Caco-2 (cell line): ENCODE results near the gene ART1. TPM values are rescaled to one million over a fixed set of nuclear protein-coding genes. Genes with fewer than 3 reads are reported as not detected.
A peak's percentile ranks its signal among the peaks of the same experiment; 100 is the strongest.

Source experiments
- BruUV-seq: library from RNA; stranded (reverse); fragments of 400-500 nt; replicated peaks from 2 replicates; lab custom pipeline; 2021; lab: Mats Ljungman, UMichigan
- CTCF ChIA-PET: fragments of 300-600 bp; sonication (Branson Sonifier 250); formaldehyde crosslinking; loops from one replicate; lab custom pipeline; 2022; ENCODE audit warnings: antibody characterized with exemption; lab: Charles Lee
- POLR2A ChIA-PET: fragments of 300-600 bp; sonication (Branson Sonifier 250); formaldehyde crosslinking; loops from one replicate; lab custom pipeline; 2022; ENCODE audit warnings: antibody characterized with exemption; lab: Charles Lee
- DNase-seq, 2 experiments: peaks; one replicate each; pipeline versions ENCODE4 v3.0.0 to v3.0.0-alpha.2; 2020 to 2022
- H3K27me3 ChIP-seq: replicated peaks from 2 replicates; pipeline ENCODE4 v1.6.0; 2011; ENCODE audit warnings: low read length; ENCODE audit not compliant: control insufficient read depth, insufficient read depth
- H3K36me3 ChIP-seq: 2 replicates; pipeline ENCODE4 v1.5.1; 2011; ENCODE audit warnings: low read length; ENCODE audit not compliant: control insufficient read depth, insufficient read depth
- H3K4me1 ChIP-seq: fragments of 250-450 bp; sonication (Bioruptor Pico); 2 replicates; pipeline ENCODE4 v1.5.1; 2020; ENCODE audit warnings: mild to moderate bottlenecking
- H3K4me3 ChIP-seq: 2 replicates; pipeline ENCODE4 v1.5.1; 2011; ENCODE audit warnings: low read depth, mild to moderate bottlenecking, control low read depth, low read length
- H3K9me3 ChIP-seq: fragments of 250-450 bp; sonication (Bioruptor Pico); 2 replicates; pipeline ENCODE4 v1.5.1; 2020; ENCODE audit warnings: mild to moderate bottlenecking, moderate library complexity
- H3K27ac Mint-ChIP-seq: one replicate; pipeline ENCODE4 v1.8.0; 2022; ENCODE audit warnings: mixed read lengths; ENCODE audit not compliant: unreplicated experiment
- H3K27me3 Mint-ChIP-seq: one replicate; pipeline ENCODE4 v1.8.0; 2022; ENCODE audit warnings: mixed read lengths; ENCODE audit not compliant: insufficient read depth, unreplicated experiment
- H3K36me3 Mint-ChIP-seq: one replicate; pipeline ENCODE4 v1.8.0; 2022; ENCODE audit warnings: mild to moderate bottlenecking, mixed read lengths; ENCODE audit not compliant: insufficient read depth, unreplicated experiment
- H3K4me1 Mint-ChIP-seq: one replicate; pipeline ENCODE4 v1.8.0; 2022; ENCODE audit warnings: low read depth, mixed read lengths; ENCODE audit not compliant: unreplicated experiment
- H3K4me3 Mint-ChIP-seq: one replicate; pipeline ENCODE4 v1.8.0; 2022; ENCODE audit warnings: mild to moderate bottlenecking, moderate library complexity, mixed read lengths; ENCODE audit not compliant: unreplicated experiment
- H3K9me3 Mint-ChIP-seq: one replicate; pipeline ENCODE4 v1.8.0; 2022; ENCODE audit warnings: mixed read lengths; ENCODE audit not compliant: unreplicated experiment
- intact Hi-C: fragments of 100-400 bp; cut with micrococcal nuclease; formaldehyde crosslinking; loops from one replicate; pipeline ENCODE4 v1.10.0; 2022; ENCODE audit not compliant: unreplicated experiment
- total RNA-seq: library from RNA; stranded (reverse); gene quantifications from 2 replicates; pipeline ENCODE4 v1.2.3, GENCODE V29; 2022
- TF ChIP-seq, protein P1 (sequence below), 2 experiments: fragments of 200-600 bp in 1 of 2; IDR thresholded peaks; 1 replicate in 1 of 2; 2 replicates in 1 of 2; pipeline versions ENCODE4 v1.5.1 to v1.8.0; 2011 to 2022; ENCODE audit warnings: antibody characterized with exemption in 1 of 2, control low read depth in 1 of 2, inconsistent platforms in 1 of 2, low read depth in 1 of 2, low read length in 1 of 2, mild to moderate bottlenecking in 1 of 2, moderate library complexity in 1 of 2; ENCODE audit not compliant: insufficient read depth in 1 of 2, severe bottlenecking in 1 of 2, unreplicated experiment in 1 of 2

The ART1 gene
- total RNA-seq, 1 experiment from 2014 or later = not detected

DNA sequence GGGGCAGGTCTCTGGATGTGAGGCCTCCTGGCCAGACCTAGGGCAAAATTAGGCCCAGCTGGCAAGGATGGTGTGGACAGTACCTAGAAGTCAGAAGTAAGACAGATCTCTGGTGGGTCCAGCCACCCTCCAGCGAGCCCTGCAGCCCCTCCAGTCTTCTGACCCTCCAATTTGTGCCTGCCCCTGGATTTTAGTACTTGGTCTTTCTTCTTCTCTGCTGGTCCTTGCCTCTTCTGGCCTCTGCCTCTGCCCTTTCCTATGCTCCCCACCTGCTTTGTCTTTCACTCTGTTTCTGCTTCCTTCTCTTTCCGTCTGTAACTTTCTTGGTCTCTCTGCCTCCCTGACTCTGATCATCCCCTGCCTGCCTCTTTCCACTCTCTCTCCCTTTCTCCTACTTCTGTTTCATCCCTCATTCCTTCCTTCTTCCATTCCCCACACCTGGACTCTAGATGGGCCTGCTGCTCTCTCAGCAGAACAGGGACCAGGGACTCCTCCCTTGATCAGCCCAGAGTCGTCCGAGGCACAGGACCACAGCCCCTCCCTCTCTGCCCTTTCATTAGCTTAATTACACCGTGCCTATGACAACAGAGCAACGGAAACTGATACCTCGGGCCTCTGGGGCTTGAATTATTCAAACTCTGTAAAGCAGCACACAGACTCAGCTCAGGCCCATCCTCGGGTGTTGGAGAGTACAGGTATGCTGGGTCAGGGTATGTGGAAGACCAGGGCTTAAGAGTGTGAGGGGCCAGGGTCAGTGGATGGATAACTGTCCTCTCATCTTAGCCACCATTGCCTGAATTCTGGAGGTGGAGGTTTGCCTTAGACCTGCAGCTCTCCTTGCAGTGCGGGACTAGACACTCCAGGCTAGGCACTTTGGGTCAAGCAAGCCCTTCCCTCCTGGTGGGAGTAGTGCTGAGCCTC, 26.7 kb downstream of the ART1 start, which contains the start of gene CHRNA10:
Gene CHRNA10, minus strand, starts transcription at position 51 of the 921 bp plus-strand sequence. CDS start 72 bp downstream, outside the sequence.
- 0 out of 2 replicates have a peak, but pooled peaks cover 5% of the 10 kb centered on the region for H3K36me3 ChIP-seq
- TF ChIP-seq, protein P1, sequence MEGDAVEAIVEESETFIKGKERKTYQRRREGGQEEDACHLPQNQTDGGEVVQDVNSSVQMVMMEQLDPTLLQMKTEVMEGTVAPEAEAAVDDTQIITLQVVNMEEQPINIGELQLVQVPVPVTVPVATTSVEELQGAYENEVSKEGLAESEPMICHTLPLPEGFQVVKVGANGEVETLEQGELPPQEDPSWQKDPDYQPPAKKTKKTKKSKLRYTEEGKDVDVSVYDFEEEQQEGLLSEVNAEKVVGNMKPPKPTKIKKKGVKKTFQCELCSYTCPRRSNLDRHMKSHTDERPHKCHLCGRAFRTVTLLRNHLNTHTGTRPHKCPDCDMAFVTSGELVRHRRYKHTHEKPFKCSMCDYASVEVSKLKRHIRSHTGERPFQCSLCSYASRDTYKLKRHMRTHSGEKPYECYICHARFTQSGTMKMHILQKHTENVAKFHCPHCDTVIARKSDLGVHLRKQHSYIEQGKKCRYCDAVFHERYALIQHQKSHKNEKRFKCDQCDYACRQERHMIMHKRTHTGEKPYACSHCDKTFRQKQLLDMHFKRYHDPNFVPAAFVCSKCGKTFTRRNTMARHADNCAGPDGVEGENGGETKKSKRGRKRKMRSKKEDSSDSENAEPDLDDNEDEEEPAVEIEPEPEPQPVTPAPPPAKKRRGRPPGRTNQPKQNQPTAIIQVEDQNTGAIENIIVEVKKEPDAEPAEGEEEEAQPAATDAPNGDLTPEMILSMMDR (IDR thresholded peaks at IDR 0.05; ENCODE audit: insufficient read depth in 1 of 2, low read depth in 1 of 2, low read length in 1 of 2, severe bottlenecking in 1 of 2, unreplicated experiment in 1 of 2) = no peak
- Mint-ChIP-seq H3K27ac (no peak within 1 kb of the TSS), H3K27me3 (no peaks in the 10 kb centered on the region), H3K9me3 (no peaks in the 10 kb centered on the region), H3K4me1 (no peaks in the 10 kb centered on the region), H3K4me3 (no peak within 1 kb of the TSS), H3K36me3 (peaks cover 58% of the 10 kb centered on the region)
- intact Hi-C loops = no loop called here
- POLR2A ChIA-PET = no interaction called here
- CTCF ChIA-PET = interaction anchor here (1.1 kb wide), 1 partner anchor 137 kb away, joined by 3 read pairs; the partner anchor contains the start of gene PGAP2
- no peak for DNase-seq
- no peak within 1 kb of the TSS for H3K4me3 ChIP-seq
- H3K27me3 ChIP-seq = no peaks in the 10 kb centered on the region
- no peaks in the 10 kb centered on the region for H3K9me3 ChIP-seq
- BruUV-seq = no TSS peak
- no peaks in the 10 kb centered on the region for H3K4me1 ChIP-seq

DNA sequence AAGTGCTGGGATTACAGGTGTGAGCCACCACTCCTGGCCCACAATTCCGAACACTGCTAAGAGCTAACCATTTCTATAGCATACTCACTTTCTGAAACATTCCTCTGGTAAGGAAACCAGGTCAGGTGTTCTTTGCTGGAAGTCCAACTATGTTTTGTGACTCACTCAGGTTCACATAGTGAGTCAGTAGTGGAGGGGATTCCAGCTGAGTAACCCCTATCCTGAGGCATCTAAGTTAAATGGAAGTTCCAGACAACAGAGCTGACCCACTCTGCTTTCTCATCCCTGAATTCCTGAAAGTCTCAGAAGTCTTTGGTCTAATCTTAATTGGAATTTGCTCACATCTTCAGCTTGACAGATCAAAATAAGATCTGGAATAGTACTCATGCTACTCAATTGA, 29.3 kb downstream of the ART1 start:
- BruUV-seq = no TSS peak
- Mint-ChIP-seq H3K36me3 (peaks cover 76% of the 10 kb centered on the region), H3K4me3 (no peak overlapping the region), H3K9me3 (no peaks in the 10 kb centered on the region), H3K27me3 (no peaks in the 10 kb centered on the region), H3K4me1 (no peaks in the 10 kb centered on the region), H3K27ac (no peak overlapping the region)
- TF ChIP-seq, protein P1 (IDR thresholded peaks at IDR 0.05; ENCODE audit: insufficient read depth in 1 of 2, low read depth in 1 of 2, low read length in 1 of 2, severe bottlenecking in 1 of 2, unreplicated experiment in 1 of 2) = no peak
- CTCF ChIA-PET = no interaction called here
- intact Hi-C loops = no loop called here
- POLR2A ChIA-PET = no interaction called here
- DNase-seq = no peak
- 0 out of 2 replicates have a peak, but pooled peaks cover 3% of the 10 kb centered on the region for H3K36me3 ChIP-seq
- H3K4me3 ChIP-seq = no peak overlapping the region
- H3K4me1 ChIP-seq = no peaks in the 10 kb centered on the region
- no peaks in the 10 kb centered on the region for H3K27me3 ChIP-seq
- H3K9me3 ChIP-seq = no peaks in the 10 kb centered on the region

DNA sequence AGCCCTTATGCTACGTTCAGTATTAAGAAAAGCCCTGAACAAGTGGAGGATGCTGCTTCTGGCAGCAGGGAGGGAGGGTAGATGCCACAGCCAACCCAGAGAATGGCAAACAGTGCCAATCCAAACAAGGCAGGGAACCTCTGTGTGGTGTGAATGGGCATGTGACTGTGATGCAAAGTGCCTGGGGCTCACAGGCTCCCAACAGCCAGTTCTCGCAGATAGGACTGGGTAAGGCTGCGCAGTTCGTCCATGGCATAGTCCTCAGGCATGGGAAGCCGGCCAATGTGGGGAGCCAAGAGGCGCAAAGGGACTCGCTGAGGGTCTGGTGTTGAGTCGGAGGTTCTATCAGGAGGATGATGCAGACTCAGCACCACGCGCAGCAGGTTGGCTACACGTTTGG, 31.0 kb downstream of the ART1 start:
- no peaks in the 10 kb centered on the region for H3K4me1 ChIP-seq
- Mint-ChIP-seq H3K36me3 (peaks cover 84% of the 10 kb centered on the region), H3K27me3 (no peaks in the 10 kb centered on the region), H3K4me1 (no peaks in the 10 kb centered on the region), H3K27ac (peak overlapping the region; percentile 26), H3K9me3 (no peaks in the 10 kb centered on the region), H3K4me3 (no peak overlapping the region)
- ChIA-PET CTCF (no interaction called here), POLR2A (no interaction called here)
- TF ChIP-seq, protein P1 (IDR thresholded peaks at IDR 0.05; ENCODE audit: insufficient read depth in 1 of 2, low read depth in 1 of 2, low read length in 1 of 2, severe bottlenecking in 1 of 2, unreplicated experiment in 1 of 2) = no peak
- no peaks in the 10 kb centered on the region for H3K27me3 ChIP-seq
- BruUV-seq = no TSS peak
- no peak for DNase-seq
- no peak overlapping the region for H3K4me3 ChIP-seq
- H3K36me3 ChIP-seq = peaks cover 5% of the 10 kb centered on the region; the same call in 1 of the 2 replicates
- intact Hi-C loops = no loop called here
- no peaks in the 10 kb centered on the region for H3K9me3 ChIP-seq
